GM23248 (cell line): ENCODE results near the gene RTTN. TPM values are rescaled to one million over a fixed set of nuclear protein-coding genes. Genes with fewer than 3 reads are reported as not detected.

Experiments used
- DNase-seq: peaks from one replicate; pipeline ENCODE4 v3.0.0-alpha.2; 2015
- H2AFZ ChIP-seq: fragments of 200-600 bp; sonication (generic); 2 replicates; pipeline ENCODE4 v1.6.1; 2016; ENCODE audit warnings: antibody characterized with exemption
- H3F3A ChIP-seq: fragments of 200-600 bp; sonication (generic); 2 replicates; pipeline ENCODE4 v1.6.1; 2016; ENCODE audit warnings: mild to moderate bottlenecking, antibody characterized with exemption, mixed run types; ENCODE audit not compliant: insufficient read depth
- H3K27ac ChIP-seq: fragments of 200-600 bp; sonication (generic); 2 replicates; pipeline ENCODE4 v1.5.1; 2016; ENCODE audit warnings: mild to moderate bottlenecking
- H3K27me3 ChIP-seq: fragments of 200-600 bp; sonication (generic); replicated peaks from 2 replicates; pipeline ENCODE4 v1.6.1; 2016; ENCODE audit warnings: mild to moderate bottlenecking; ENCODE audit not compliant: insufficient read depth
- H3K36me3 ChIP-seq: fragments of 200-600 bp; sonication (generic); 2 replicates; pipeline ENCODE4 v1.6.1; 2016; ENCODE audit warnings: low read depth, mild to moderate bottlenecking
- H3K4me1 ChIP-seq: fragments of 200-600 bp; sonication (generic); 2 replicates; pipeline ENCODE4 v1.6.1; 2016; ENCODE audit warnings: mild to moderate bottlenecking; ENCODE audit not compliant: insufficient read depth
- H3K4me2 ChIP-seq: fragments of 200-600 bp; sonication (generic); one replicate; pipeline ENCODE4 v1.6.1; 2016; ENCODE audit warnings: mild to moderate bottlenecking; ENCODE audit not compliant: unreplicated experiment
- H3K4me3 ChIP-seq: fragments of 200-600 bp; sonication (generic); 2 replicates; pipeline ENCODE4 v1.5.1; 2016; ENCODE audit warnings: mild to moderate bottlenecking
- H3K79me2 ChIP-seq: fragments of 200-600 bp; sonication (generic); 2 replicates; pipeline ENCODE4 v1.6.1; 2016; ENCODE audit warnings: mild to moderate bottlenecking; ENCODE audit not compliant: insufficient read depth
- H3K9ac ChIP-seq: fragments of 200-600 bp; sonication (generic); 2 replicates; pipeline ENCODE4 v1.6.1; 2016; ENCODE audit warnings: mild to moderate bottlenecking
- H3K9me2 ChIP-seq: fragments of 200-600 bp; sonication (generic); 2 replicates; pipeline ENCODE4 v1.6.1; 2016; ENCODE audit warnings: mixed run types, mild to moderate bottlenecking, moderate library complexity; ENCODE audit not compliant: insufficient read depth
- H3K9me3 ChIP-seq: fragments of 200-600 bp; sonication (generic); one replicate; pipeline ENCODE4 v1.6.1; 2017; ENCODE audit warnings: low read depth
- H4K20me1 ChIP-seq: fragments of 200-600 bp; sonication (generic); 2 replicates; pipeline ENCODE4 v1.6.0; 2016; ENCODE audit not compliant: insufficient read depth
- EZH2 ChIP-seq: fragments of 200-600 bp; sonication (generic); IDR thresholded peaks from 2 replicates; pipeline ENCODE4 v1.6.1; 2018; ENCODE audit warnings: antibody characterized with exemption, mild to moderate bottlenecking; ENCODE audit not compliant: insufficient read depth, poor library complexity, severe bottlenecking
- EZH2phosphoT487 ChIP-seq: fragments of 200-600 bp; sonication (generic); IDR thresholded peaks from 2 replicates; pipeline ENCODE4 v1.6.1; 2018; ENCODE audit warnings: antibody characterized with exemption, moderate library complexity, mild to moderate bottlenecking, low read depth; ENCODE audit not compliant: insufficient read depth
- WGBS, 2 experiments: methylation state at CpG; one replicate each; pipeline ENCODE4 v1.1.6; 2015 to 2017; ENCODE audit warnings: low lambda C conversion rate in 2 of 2, low coverage in 1 of 2; ENCODE audit errors: missing lambda C conversion rate in 2 of 2; 5-methylcytosine and 5-hydroxymethylcytosine counted together
- in situ Hi-C: fragments of 300-500 bp; cut with MboI; formaldehyde crosslinking; loops from 2 replicates; pipeline ENCODE4 v1.15.0; 2020
- polyA plus RNA-seq: library from polyadenylated mRNA; unstranded; fragments of >200 nt; fragmentation: Nextera tagmentation; extraction: Ambion mirVana; gene quantifications from 2 replicates; pipeline ENCODE4 v1.2.1, GENCODE V29; 2016
- total RNA-seq: library from RNA; depleted of rRNA; stranded (reverse); fragments of >200 nt; shearing (Covaris generic); gene quantifications from 2 replicates; pipeline ENCODE4 v1.2.3, GENCODE V29; 2014

Gene RTTN
- total and polyA plus RNA-seq, 2 experiments from 2014 or later: 12.4 to 19.3 TPM

DNA sequence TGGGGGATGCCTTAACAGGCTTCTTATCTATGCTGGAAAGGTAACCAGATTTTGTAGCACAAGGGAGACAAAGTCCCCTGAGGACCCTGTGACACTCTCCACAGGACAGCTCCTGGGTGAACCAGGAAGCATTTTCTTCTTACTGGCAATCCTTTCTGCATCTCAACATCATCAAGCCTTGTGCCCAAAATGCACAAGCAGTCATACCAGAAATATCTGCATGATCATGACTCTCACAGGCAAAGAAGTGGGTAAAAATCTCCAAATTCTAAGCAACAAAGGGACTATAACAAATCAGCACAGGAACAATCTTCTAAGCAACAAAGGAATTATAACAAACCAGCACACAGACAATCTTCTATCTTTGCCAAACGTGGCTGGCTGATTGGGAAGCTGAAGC lies 158.7 kb downstream of the RTTN start:
- Histone ChIP-seq H3K79me2 (peaks cover 44% of the 10 kb centered on the region), H3K9me3 (no peaks in the 10 kb centered on the region), H3K4me2 (peak overlapping the region; percentile 81), H3K36me3 (no peaks in the 10 kb centered on the region), H3F3A (peaks cover 56% of the 10 kb centered on the region), H4K20me1 (no peaks in the 10 kb centered on the region), H3K27me3 (no peaks in the 10 kb centered on the region), H3K4me1 (peaks cover 59% of the 10 kb centered on the region), H3K9me2 (no peaks in the 10 kb centered on the region), H3K9ac (peak overlapping the region; percentile 85), H3K4me3 (peak overlapping the region; percentile 67), H2AFZ (peak overlapping the region; percentile 34; the same call in 1 of the 2 replicates), H3K27ac (peak overlapping the region; percentile 95)
- TF ChIP-seq EZH2phosphoT487 (no peak), EZH2 (no peak)
- WGBS, 2 experiments: 0 to 3% methylated on average over 1 of the region's 1 CpG
- peak; percentile 67 for DNase-seq
- in situ Hi-C loops: no loop called here

- in situ Hi-C loops: no loop called here
- TF ChIP-seq EZH2phosphoT487: no peak
- no peak for TF ChIP-seq EZH2
- WGBS, 2 experiments: 0 to 9% methylated on average over 2 of the region's 2 CpGs
- H3K4me1 ChIP-seq: peaks cover 59% of the 10 kb centered on the region
- H3K9ac ChIP-seq: peak overlapping the region; percentile 85
- peak overlapping the region; percentile 81 for H3K4me2 ChIP-seq
- no peaks in the 10 kb centered on the region for H3K9me3 ChIP-seq
- H3F3A ChIP-seq: peaks cover 56% of the 10 kb centered on the region
- peak overlapping the region; percentile 95 for H3K27ac ChIP-seq
- no peaks in the 10 kb centered on the region for H3K27me3 ChIP-seq
- H3K9me2 ChIP-seq: no peaks in the 10 kb centered on the region
- H3K79me2 ChIP-seq: peaks cover 50% of the 10 kb centered on the region
- no peaks in the 10 kb centered on the region for H4K20me1 ChIP-seq
- peak overlapping the region; percentile 67 for H3K4me3 ChIP-seq
- peak overlapping the region; percentile 34; the same call in 1 of the 2 replicates for H2AFZ ChIP-seq
- H3K36me3 ChIP-seq: no peaks in the 10 kb centered on the region
- DNase-seq: peak; percentile 86
Measured at GRCh38 chr18:70046207-70046606, 159.3 kb downstream of the RTTN start.

GRCh38 chr18:70044632-70045031 lies 160.9 kb downstream of the RTTN start:
- in situ Hi-C loops: no loop called here
- H3K4me2 ChIP-seq: peak overlapping the region; percentile 81

GRCh38 chr18:70041459-70042050 lies 163.9 kb downstream of the RTTN start:
- Histone ChIP-seq H3K27me3 (no peaks in the 10 kb centered on the region), H3K4me3 (no peak overlapping the region), H3K27ac (no peak overlapping the region), H3K9ac (no peak overlapping the region), H4K20me1 (no peaks in the 10 kb centered on the region), H3K4me2 (no peak overlapping the region), H3K36me3 (no peaks in the 10 kb centered on the region), H3F3A (peaks cover 25% of the 10 kb centered on the region), H2AFZ (no peak overlapping the region), H3K9me3 (no peaks in the 10 kb centered on the region), H3K4me1 (peaks cover 40% of the 10 kb centered on the region), H3K9me2 (no peaks in the 10 kb centered on the region), H3K79me2 (peaks cover 86% of the 10 kb centered on the region)
- WGBS, 2 experiments: 82 to 85% methylated on average over 4 of the region's 4 CpGs
- in situ Hi-C loops: no loop called here
- TF ChIP-seq EZH2: no peak
- no peak for DNase-seq

More at GRCh38 chr18:70044632-70045031, 160.9 kb downstream of the RTTN start:
- H3K27me3 ChIP-seq: no peaks in the 10 kb centered on the region
- no peaks in the 10 kb centered on the region for H3K36me3 ChIP-seq
- peak overlapping the region; percentile 85 for H3K9ac ChIP-seq
- no peaks in the 10 kb centered on the region for H3K9me3 ChIP-seq
- 0 to 1% methylated on average over 4 of the region's 4 CpGs for WGBS, 2 experiments
- TF ChIP-seq EZH2phosphoT487 (no peak), EZH2 (no peak)
- H3K9me2 ChIP-seq: no peaks in the 10 kb centered on the region
- peaks cover 56% of the 10 kb centered on the region for H3F3A ChIP-seq
- peak overlapping the region; percentile 67 for H3K4me3 ChIP-seq
- peaks cover 59% of the 10 kb centered on the region for H3K4me1 ChIP-seq
- no peak overlapping the region for H2AFZ ChIP-seq
- H3K79me2 ChIP-seq: peaks cover 65% of the 10 kb centered on the region
- H4K20me1 ChIP-seq: no peaks in the 10 kb centered on the region
- DNase-seq: peak; percentile 96
- peak overlapping the region; percentile 95 for H3K27ac ChIP-seq

GRCh38 chr18:70039186-70039585 lies 166.3 kb downstream of the RTTN start:
- H3K9ac ChIP-seq: no peak overlapping the region
- no peak for DNase-seq
- H3K27ac ChIP-seq: no peak overlapping the region
- H3K27me3 ChIP-seq: no peaks in the 10 kb centered on the region
- TF ChIP-seq EZH2phosphoT487 (no peak), EZH2 (no peak)
- H3K9me3 ChIP-seq: no peaks in the 10 kb centered on the region
- no peak overlapping the region for H2AFZ ChIP-seq
- WGBS, 2 experiments: 93 to 98% methylated on average over 2 of the region's 2 CpGs
- in situ Hi-C loops: no loop called here
- H4K20me1 ChIP-seq: no peaks in the 10 kb centered on the region
- no peak overlapping the region for H3K4me2 ChIP-seq
- H3K9me2 ChIP-seq: no peaks in the 10 kb centered on the region
- H3K4me1 ChIP-seq: peaks cover 20% of the 10 kb centered on the region
- H3K4me3 ChIP-seq: no peak overlapping the region
- peaks cover 6% of the 10 kb centered on the region for H3F3A ChIP-seq
- H3K36me3 ChIP-seq: no peaks in the 10 kb centered on the region
- peaks cover 99% of the 10 kb centered on the region for H3K79me2 ChIP-seq
